Measurements from ENCODE around the gene USP12.

USP12 gene

GRCh38 chr13:27168086-27168485 is 3.5 kb downstream of the USP12 start:
- H3K27me3 ChIP-seq (ENCODE audit: insufficient read depth, low read length, poor library complexity, severe bottlenecking): no peaks in the 10 kb centered on the region
- H3K79me2 ChIP-seq (ENCODE audit: insufficient read depth, low read length): peaks cover 80% of the 10 kb centered on the region
- H3K9ac ChIP-seq (ENCODE audit: low read depth, low read length, poor library complexity, severe bottlenecking): peak overlapping the region; percentile 77
- no peaks in the 10 kb centered on the region for H3K9me2 ChIP-seq (replicated peaks; ENCODE audit: low read depth, low read length)
- H3K9me3 ChIP-seq (ENCODE audit: insufficient read depth, low read depth, low read length): no peaks in the 10 kb centered on the region
- peaks cover 78% of the 10 kb centered on the region for H4K20me1 ChIP-seq (ENCODE audit: insufficient read depth, low read length, poor library complexity, severe bottlenecking)
- H3K4me1 ChIP-seq (ENCODE audit: insufficient read depth, low read length, poor library complexity, severe bottlenecking): peaks cover 64% of the 10 kb centered on the region
- no peak overlapping the region for H2AFZ ChIP-seq (ENCODE audit: low read length)
- peak overlapping the region; percentile 82 for H3K4me2 ChIP-seq (ENCODE audit: low read depth, low read length, poor library complexity, severe bottlenecking)
- peak overlapping the region; percentile 89 for H3K4me3 ChIP-seq (ENCODE audit: low read length, poor library complexity, severe bottlenecking)
- no peak for TF ChIP-seq EZH2phosphoT487 (IDR thresholded peaks at IDR 0.05; ENCODE audit: borderline replicate concordance)
- no peak for TF ChIP-seq CTCF (conservative IDR thresholded peaks at IDR 0.05; ENCODE audit: low read length)
- no peaks in the 10 kb centered on the region for H3K36me3 ChIP-seq (ENCODE audit: insufficient read depth, low read length)
- peaks cover 5% of the 10 kb centered on the region; the same call in 1 of the 2 replicates for H3F3A ChIP-seq (ENCODE audit: low read depth)

- peaks cover 98% of the 10 kb centered on the region for H3K79me2 ChIP-seq (ENCODE audit: insufficient read depth, low read length)
- TF ChIP-seq CTCF (conservative IDR thresholded peaks at IDR 0.05; ENCODE audit: low read length) (no peak), EZH2phosphoT487 (IDR thresholded peaks at IDR 0.05; ENCODE audit: borderline replicate concordance) (no peak)
Measured at GRCh38 chr13:27166313-27166712, 5.3 kb downstream of the USP12 start.

GRCh38 chr13:27161980-27162379 is 9.6 kb downstream of the USP12 start:
- Histone ChIP-seq H3K9me2 (replicated peaks; ENCODE audit: low read depth, low read length) (no peaks in the 10 kb centered on the region), H2AFZ (ENCODE audit: low read length) (no peak overlapping the region), H3K36me3 (ENCODE audit: insufficient read depth, low read length) (no peaks in the 10 kb centered on the region), H3K79me2 (ENCODE audit: insufficient read depth, low read length) (peaks cover 100% of the 10 kb centered on the region), H3K4me3 (ENCODE audit: low read length, poor library complexity, severe bottlenecking) (no peak overlapping the region), H3K4me2 (ENCODE audit: low read depth, low read length, poor library complexity, severe bottlenecking) (peak overlapping the region; percentile 82), H3K9me3 (ENCODE audit: insufficient read depth, low read depth, low read length) (no peaks in the 10 kb centered on the region), H3F3A (ENCODE audit: low read depth) (no peaks in the 10 kb centered on the region), H3K9ac (ENCODE audit: low read depth, low read length, poor library complexity, severe bottlenecking) (no peak overlapping the region), H3K4me1 (ENCODE audit: insufficient read depth, low read length, poor library complexity, severe bottlenecking) (peaks cover 68% of the 10 kb centered on the region), H3K27me3 (ENCODE audit: insufficient read depth, low read length, poor library complexity, severe bottlenecking) (no peaks in the 10 kb centered on the region), H4K20me1 (ENCODE audit: insufficient read depth, low read length, poor library complexity, severe bottlenecking) (peaks cover 98% of the 10 kb centered on the region)
- TF ChIP-seq EZH2phosphoT487 (IDR thresholded peaks at IDR 0.05; ENCODE audit: borderline replicate concordance): no peak
- no peak for TF ChIP-seq CTCF (conservative IDR thresholded peaks at IDR 0.05; ENCODE audit: low read length)

More at GRCh38 chr13:27166313-27166712, 5.3 kb downstream of the USP12 start:
- Histone ChIP-seq H3K4me2 (ENCODE audit: low read depth, low read length, poor library complexity, severe bottlenecking) (peak overlapping the region; percentile 82), H3K9me3 (ENCODE audit: insufficient read depth, low read depth, low read length) (no peaks in the 10 kb centered on the region), H3K4me3 (ENCODE audit: low read length, poor library complexity, severe bottlenecking) (peak overlapping the region; percentile 89), H3K27me3 (ENCODE audit: insufficient read depth, low read length, poor library complexity, severe bottlenecking) (no peaks in the 10 kb centered on the region), H4K20me1 (ENCODE audit: insufficient read depth, low read length, poor library complexity, severe bottlenecking) (peaks cover 95% of the 10 kb centered on the region), H3K4me1 (ENCODE audit: insufficient read depth, low read length, poor library complexity, severe bottlenecking) (peaks cover 69% of the 10 kb centered on the region), H3K9ac (ENCODE audit: low read depth, low read length, poor library complexity, severe bottlenecking) (peak overlapping the region; percentile 4), H3K36me3 (ENCODE audit: insufficient read depth, low read length) (no peaks in the 10 kb centered on the region), H3K9me2 (replicated peaks; ENCODE audit: low read depth, low read length) (no peaks in the 10 kb centered on the region), H2AFZ (ENCODE audit: low read length) (no peak overlapping the region), H3F3A (ENCODE audit: low read depth) (no peaks in the 10 kb centered on the region)

Data from Loucy (cell line).